ENCODE measurements around the gene NEIL3. TPM values are rescaled to one million over a fixed set of nuclear protein-coding genes. Genes with fewer than 3 reads are reported as not detected.

Gene NEIL3
- total RNA-seq: 7.5 and 8.2 TPM in 2 replicates

GRCh38 chr4:177309522-177310371 lies at the start of gene NEIL3:
TSS of gene NEIL3 (plus strand) at chr4:177309874. CDS start at chr4:177309954, 80 bp downstream.

Other genes starting within 250 kb of the NEIL3 start
- gene AGA, start 132.6 kb downstream of the NEIL3 start, total RNA-seq: 62.8 and 77.4 TPM in 2 replicates